ENCODE results near the gene PTPRK. TPM values are rescaled to one million over a fixed set of nuclear protein-coding genes. Genes with fewer than 3 reads are reported as not detected.
A peak's percentile ranks its signal among the peaks of the same experiment; 100 is the strongest.

PTPRK gene
- total and polyA plus RNA-seq, 2 of the 13 experiments (the other 11 are each of a cell fraction or from before 2014, with no cell fraction given), result 43.6 to 98.3 TPM

DNA sequence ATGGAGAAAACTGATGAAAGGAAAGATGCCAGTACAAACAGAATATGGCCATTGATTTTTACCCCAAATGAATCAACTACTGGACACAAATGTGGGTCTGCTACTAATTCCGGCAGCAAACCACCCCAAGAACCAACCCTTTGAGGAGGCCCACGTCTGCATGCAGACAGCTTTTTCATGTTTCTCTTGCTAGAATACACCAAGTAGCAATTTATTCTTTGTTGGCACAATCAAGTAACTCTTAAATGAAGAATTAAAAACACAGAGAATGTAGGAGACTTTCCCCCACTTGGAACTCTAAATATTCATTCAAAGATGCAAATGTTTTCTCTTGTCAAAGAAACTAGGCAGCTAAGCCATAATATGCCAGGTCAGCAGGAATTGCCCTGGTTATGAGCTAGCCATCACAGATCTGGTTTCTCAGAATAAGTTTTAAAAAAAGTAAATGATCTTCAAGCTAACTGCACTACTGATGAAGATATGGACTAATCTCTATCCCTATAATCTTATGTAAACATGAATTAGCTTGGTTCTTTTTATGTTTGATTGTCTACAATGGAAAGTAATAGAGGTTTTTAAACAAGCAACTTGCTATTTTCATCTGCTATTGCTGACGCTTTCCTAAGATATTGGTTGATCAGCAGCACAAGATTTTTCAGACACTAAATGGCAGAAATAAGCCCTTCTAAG, 456.4 kb downstream of the PTPRK start (continued):
- TF ChIP-seq, protein P1, sequence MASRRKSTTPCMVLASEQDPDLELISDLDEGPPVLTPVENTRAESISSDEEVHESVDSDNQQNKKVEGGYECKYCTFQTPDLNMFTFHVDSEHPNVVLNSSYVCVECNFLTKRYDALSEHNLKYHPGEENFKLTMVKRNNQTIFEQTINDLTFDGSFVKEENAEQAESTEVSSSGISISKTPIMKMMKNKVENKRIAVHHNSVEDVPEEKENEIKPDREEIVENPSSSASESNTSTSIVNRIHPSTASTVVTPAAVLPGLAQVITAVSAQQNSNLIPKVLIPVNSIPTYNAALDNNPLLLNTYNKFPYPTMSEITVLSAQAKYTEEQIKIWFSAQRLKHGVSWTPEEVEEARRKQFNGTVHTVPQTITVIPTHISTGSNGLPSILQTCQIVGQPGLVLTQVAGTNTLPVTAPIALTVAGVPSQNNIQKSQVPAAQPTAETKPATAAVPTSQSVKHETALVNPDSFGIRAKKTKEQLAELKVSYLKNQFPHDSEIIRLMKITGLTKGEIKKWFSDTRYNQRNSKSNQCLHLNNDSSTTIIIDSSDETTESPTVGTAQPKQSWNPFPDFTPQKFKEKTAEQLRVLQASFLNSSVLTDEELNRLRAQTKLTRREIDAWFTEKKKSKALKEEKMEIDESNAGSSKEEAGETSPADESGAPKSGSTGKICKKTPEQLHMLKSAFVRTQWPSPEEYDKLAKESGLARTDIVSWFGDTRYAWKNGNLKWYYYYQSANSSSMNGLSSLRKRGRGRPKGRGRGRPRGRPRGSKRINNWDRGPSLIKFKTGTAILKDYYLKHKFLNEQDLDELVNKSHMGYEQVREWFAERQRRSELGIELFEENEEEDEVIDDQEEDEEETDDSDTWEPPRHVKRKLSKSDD (CRISPR knock-in tag; IDR thresholded peaks at IDR 0.05; ENCODE audit: low read depth), result no peak
- no peak for TF ChIP-seq ELF1 (CRISPR knock-in tag; IDR thresholded peaks at IDR 0.05)
- TF ChIP-seq ONECUT2 (CRISPR knock-in tag; IDR thresholded peaks at IDR 0.05), result no peak
- TF ChIP-seq MTERF4 (CRISPR knock-in tag; IDR thresholded peaks at IDR 0.05), result no peak

- ATAC-seq, result peak; percentile 99
- Histone ChIP-seq H3K9ac (ENCODE audit: insufficient read depth, low read depth, low read length) (no peak overlapping the region), H3K4me2 (ENCODE audit: low read depth, low read length) (peak overlapping the region; percentile 58), H3K4me1 (ENCODE audit: insufficient read depth, low read length) (peaks cover 54% of the 10 kb centered on the region), H3K9me3 (ENCODE audit: low read length) (no peaks in the 10 kb centered on the region), H3K79me2 (ENCODE audit: insufficient read depth, low read length) (no peaks in the 10 kb centered on the region), H3K4me3 (replicated peaks in 1 of 3; ENCODE audit: insufficient read depth in 1 of 3, low read depth in 2 of 3, low read length in 3 of 3) (peak overlapping the region in 1 of 3 experiments; percentile 5; a peak in 1 of 6 replicates), H3K36me3 (replicated peaks in 1 of 2; ENCODE audit: control insufficient read depth in 1 of 2, insufficient read depth in 2 of 2, low read length in 2 of 2) (peaks cover 10 to 39% of the 10 kb centered on the region in 2 experiments), H2AFZ (ENCODE audit: low read length) (no peak overlapping the region), H4K20me1 (ENCODE audit: insufficient read depth, low read length) (no peaks in the 10 kb centered on the region), H3K27ac (ENCODE audit: extremely low read length, insufficient read depth, low read length) (peak overlapping the region; percentile 77), H3K27me3 (ENCODE audit: control insufficient read depth in 1 of 2, insufficient read depth in 2 of 2, low read length in 2 of 2) (no peaks in the 10 kb centered on the region)
- BruUV-seq (replicated peaks), result no TSS peak
- DNase-seq (ENCODE audit: low spot score), result peak; percentile 98
- intact Hi-C loops (cut with micrococcal nuclease; ENCODE audit: unreplicated experiment), result loop anchor here (1.0 to 10.0 kb wide), 4 partner anchors 56 to 457 kb away; partner anchors contain the start of gene PTPRK
- WGBS (ENCODE audit: low lambda C conversion rate), result 19% methylated on average over 5 of the region's 5 CpGs
- POLR2A ChIA-PET, result interaction anchor here (0.6 to 2.3 kb wide), 9 partner anchors 8 to 457 kb away, joined by 3 to 13 read pairs (median 3); partner anchors contain the start of gene PTPRK
- CTCF ChIA-PET (ENCODE audit: low intra/inter-chr PET ratio, low total read pairs), result interaction anchor here (1.0 kb wide), 1 partner anchor 56 kb away, joined by 3 read pairs; no protein-coding TSS in a partner anchor
- in situ Hi-C loops (cut with HindIII; ENCODE audit: extremely low pct_ligation_motif_present, low pct_unique_long_range_greater_than_20kb), result no loop called here
- peak; percentile 71 for FAIRE-seq
- TF ChIP-seq STAT5B (CRISPR knock-in tag; IDR thresholded peaks at IDR 0.05) (no peak), ZNF773 (CRISPR knock-in tag; IDR thresholded peaks at IDR 0.05; ENCODE audit: borderline replicate concordance) (no peak), KDM5B (CRISPR knock-in tag; IDR thresholded peaks at IDR 0.05; ENCODE audit: borderline replicate concordance) (no peak), ZNF160 (CRISPR knock-in tag; IDR thresholded peaks at IDR 0.05) (no peak), SNRNP70 (IDR thresholded peaks at IDR 0.05; ENCODE audit: low read depth, low read length) (no peak), REXO4 (CRISPR knock-in tag; IDR thresholded peaks at IDR 0.05; ENCODE audit: borderline replicate concordance) (no peak), ZNF780A (CRISPR knock-in tag; IDR thresholded peaks at IDR 0.05) (no peak), SUZ12 (IDR thresholded peaks at IDR 0.05; ENCODE audit: low read depth, low read length) (no peak), ZNF746 (CRISPR knock-in tag; IDR thresholded peaks at IDR 0.05) (no peak)
- TF ChIP-seq, protein P2, sequence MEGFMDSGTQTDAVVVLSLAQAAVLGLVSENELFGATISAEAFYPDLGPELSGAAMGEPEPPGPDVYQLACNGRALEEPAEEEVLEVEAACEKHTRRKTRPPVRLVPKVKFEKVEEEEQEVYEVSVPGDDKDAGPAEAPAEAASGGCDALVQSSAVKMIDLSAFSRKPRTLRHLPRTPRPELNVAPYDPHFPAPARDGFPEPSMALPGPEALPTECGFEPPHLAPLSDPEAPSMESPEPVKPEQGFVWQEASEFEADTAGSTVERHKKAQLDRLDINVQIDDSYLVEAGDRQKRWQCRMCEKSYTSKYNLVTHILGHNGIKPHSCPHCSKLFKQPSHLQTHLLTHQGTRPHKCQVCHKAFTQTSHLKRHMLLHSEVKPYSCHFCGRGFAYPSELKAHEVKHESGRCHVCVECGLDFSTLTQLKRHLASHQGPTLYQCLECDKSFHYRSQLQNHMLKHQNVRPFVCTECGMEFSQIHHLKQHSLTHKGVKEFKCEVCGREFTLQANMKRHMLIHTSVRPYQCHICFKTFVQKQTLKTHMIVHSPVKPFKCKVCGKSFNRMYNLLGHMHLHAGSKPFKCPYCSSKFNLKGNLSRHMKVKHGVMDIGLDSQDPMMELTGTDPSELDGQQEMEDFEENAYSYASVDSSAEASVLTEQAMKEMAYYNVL (CRISPR knock-in tag; IDR thresholded peaks at IDR 0.05; ENCODE audit: borderline replicate concordance), result no peak
Measured at GRCh38 chr6:128062882-128063603, 457.4 kb downstream of the PTPRK start.

All from HepG2 (cell line).